HG03457 (cell line): ENCODE results near the gene BORA.
"Not testable (repeated sequence)": the region's sequence is repeated elsewhere in the genome, so short reads cannot be mapped to it uniquely, and the experiment has no call there.

Experiments used
- ATAC-seq: cut with Tn5 transposase; IDR thresholded peaks from one replicate; pipeline ENCODE4 v1.9.1; 2021; ENCODE audit warnings: moderate number of reproducible peaks; ENCODE audit not compliant: unreplicated experiment

BORA gene

GRCh38 chr13:72727417-72728289 is at the start of gene BORA, which contains the start of gene MZT1:
TSS of gene BORA (plus strand) at chr13:72727923. CDS start at chr13:72728941, 1,018 bp downstream.
TSS of gene MZT1 (minus strand) at chr13:72727629. CDS start at chr13:72727602, 27 bp downstream.
- peak; percentile 95 for ATAC-seq

DNA sequence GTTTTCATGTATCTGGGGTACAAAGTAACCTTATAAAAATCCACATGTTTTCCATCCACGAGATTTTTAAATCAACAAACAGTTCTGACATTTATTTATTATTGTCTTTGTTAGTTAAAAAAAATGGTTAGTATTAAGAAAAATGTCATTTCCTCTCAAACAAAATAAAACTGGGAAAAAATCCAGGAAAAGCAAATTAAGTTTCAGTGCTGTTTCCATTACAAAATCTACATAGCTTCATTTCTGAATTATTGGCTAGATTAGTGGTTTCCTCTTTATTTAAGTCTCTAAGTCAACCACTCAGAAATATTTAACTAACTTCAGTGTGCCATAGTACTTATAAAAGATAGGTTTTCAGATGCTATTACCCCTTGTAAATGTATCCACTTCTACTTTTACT is 49.4 kb upstream of the BORA start:
- no peak for ATAC-seq

DNA sequence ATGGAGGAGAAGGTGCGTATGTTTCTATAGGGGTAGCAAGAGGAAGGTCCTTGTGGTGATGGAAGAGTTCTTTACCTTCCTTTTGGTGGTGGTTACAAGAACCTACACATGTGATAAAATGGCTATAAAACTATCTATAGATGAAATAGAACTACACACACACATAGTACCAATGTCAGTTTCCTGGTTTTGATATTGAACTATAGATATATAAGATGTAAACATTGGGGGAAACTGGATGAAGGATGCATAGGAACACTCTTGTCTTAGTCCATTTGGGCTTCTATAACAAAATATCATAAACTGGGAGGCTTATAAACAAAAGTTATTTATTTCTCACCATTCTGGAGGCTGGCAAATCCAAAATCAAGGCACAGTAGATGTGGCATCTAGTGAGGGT is 47.4 kb upstream of the BORA start:
- no peak for ATAC-seq

GRCh38 chr13:72686766-72687165 is 41.0 kb upstream of the BORA start:
- ATAC-seq = no peak

DNA sequence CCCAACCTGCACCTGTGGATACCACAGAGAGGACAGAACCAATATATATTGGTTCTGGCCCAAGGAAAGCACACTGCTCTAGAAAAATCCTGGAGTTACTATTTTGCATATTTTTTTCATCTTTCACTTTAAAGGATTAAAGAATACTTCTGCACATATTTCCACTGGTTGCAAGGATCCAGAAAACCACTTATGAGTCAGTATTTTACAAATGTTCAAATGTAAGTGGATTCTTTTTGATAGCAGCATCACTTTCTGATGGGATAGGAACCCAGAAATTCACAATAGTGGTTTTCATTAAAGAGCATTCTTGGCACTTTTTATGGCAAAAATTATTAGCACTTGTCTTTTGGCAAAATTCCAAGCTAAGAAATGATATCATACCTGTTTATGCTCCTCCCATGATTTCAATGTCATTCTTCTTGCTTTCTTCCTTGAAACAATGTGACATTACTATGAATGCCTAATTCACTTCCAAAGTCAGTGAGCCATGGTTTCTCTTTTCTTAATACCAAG is 38.5 kb upstream of the BORA start:
- no peak for ATAC-seq

DNA sequence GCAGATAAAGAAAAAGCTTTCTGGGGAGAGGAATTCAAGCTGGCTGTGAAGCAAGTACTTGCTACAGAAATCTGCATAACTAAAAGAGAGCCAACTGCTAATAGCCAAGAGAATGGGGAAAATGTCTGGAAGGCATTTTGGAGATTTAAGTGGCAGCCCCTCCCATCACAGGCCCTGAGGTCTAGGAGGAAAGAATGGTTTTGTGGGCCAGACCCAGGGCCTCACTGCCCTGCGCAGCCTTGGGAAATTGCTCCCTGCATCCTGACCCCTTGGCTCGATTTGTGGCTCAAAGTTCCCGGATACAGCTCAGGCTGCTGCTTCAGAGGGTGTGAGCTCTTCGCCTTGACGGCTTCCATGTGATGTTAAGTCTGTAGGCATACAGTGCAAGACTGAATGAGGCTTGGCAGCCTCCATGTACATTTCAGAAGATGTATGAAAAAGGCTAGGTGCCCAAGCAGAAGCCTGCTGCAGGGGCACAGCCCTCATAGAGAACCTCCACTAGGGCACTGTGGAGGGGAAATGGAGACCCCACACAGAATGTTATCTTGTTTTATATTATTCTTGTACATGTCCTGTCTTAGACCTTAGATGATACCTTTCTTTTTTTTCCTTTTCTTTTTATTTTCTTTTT is 34.7 kb upstream of the BORA start:
- ATAC-seq = no peak

DNA sequence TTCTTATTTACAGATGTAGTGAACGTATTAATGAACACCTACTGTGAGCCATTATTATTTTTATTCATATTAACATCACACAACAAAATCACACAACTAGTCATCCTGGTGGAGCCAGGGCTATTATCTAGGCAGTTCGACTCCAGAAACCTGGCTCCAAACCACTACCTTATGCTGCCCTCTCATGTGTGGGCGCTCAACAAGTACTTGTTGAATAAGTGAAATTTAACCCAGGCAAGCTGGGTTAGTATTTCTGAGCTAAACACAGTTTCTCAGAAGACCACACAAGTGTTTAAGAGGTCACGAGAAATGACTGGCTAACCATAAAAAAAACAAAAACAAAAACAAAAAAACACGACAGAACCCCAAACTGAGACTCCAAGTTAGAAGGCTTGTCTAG is 33.9 kb upstream of the BORA start:
- ATAC-seq = no peak

DNA sequence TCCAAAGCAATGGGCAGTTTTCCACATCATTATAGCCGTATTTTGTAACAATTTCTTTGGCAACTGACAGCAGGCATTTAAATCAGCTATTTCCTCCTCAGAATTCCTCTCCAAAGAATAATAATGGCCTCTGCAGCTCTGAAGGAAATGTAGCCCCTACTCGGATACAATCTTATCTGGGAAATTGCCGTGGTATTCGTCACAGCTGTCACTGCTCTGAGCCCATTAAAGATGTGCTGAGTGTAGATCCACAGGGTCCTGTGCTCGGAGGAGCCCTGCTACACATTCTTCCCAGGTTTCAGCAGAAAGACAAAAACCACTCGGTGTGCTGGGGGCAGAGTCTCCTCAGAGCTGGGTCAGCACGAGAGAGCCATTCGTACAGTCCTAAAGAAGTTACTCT is 33.4 kb upstream of the BORA start:
- ATAC-seq = no peak

DNA sequence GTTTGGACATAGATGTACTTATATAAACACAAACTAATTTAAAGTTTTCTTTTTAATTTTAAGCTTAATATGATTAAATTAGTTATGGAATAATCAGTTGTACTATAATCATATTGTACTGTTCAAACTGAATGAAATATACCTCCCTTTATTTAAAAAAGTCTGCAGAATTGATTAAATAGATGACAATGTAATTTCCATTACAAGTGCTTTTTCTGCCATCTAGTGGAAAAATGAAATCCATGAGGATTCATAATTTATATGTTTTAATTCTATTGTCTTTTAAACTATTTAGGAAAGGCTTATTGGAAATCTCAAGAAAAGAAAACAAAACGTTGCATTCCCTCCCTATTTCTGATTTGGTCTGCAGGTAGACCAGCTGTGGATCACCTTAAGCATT is 31.1 kb upstream of the BORA start:
- ATAC-seq = no peak

- ATAC-seq = no peak
Measured at GRCh38 chr13:72698164-72698563, 29.6 kb upstream of the BORA start.

- no peak for ATAC-seq
Measured at GRCh38 chr13:72700509-72700908, 27.2 kb upstream of the BORA start.

DNA sequence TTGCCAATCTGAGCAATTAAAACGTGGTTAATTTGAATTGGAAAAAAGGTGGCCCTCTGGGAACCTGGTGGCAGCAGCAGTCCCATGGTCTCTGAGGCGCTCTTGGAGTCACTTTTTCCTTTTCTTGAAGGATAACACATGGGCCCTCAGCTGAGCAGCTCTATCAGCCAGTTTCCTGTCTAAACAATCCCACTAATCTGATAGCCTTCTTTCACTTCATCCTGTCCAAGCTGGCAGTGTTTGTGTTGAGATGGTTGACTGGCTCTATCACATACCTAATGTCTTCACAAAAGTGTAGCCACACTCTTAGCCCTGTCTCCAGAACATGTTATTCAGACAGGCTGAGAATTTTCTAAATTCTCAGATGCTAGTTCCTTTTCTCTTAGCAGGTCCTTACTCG is 10.9 kb upstream of the BORA start:
- ATAC-seq = no peak

DNA sequence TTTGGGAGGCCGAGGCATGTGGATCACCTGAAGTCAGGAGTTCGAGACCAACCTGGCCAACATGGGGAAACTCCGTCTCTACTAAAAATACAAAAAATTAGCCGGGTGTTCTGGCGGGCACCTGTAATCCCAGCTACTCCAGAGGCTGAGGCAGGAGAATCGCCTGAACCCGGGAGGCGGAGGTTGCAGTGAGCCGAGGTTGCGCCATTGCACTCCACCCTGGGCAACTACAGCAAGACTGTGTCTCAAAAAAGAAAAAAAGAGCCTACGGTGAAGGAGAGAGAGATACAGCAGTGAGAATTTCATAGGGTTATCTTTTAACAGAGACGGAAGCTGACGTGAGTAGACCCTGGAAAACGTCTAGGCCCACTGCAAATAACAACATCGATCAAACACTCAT is 1.5 kb upstream of the BORA start:
- not testable (repeated sequence) for ATAC-seq

DNA sequence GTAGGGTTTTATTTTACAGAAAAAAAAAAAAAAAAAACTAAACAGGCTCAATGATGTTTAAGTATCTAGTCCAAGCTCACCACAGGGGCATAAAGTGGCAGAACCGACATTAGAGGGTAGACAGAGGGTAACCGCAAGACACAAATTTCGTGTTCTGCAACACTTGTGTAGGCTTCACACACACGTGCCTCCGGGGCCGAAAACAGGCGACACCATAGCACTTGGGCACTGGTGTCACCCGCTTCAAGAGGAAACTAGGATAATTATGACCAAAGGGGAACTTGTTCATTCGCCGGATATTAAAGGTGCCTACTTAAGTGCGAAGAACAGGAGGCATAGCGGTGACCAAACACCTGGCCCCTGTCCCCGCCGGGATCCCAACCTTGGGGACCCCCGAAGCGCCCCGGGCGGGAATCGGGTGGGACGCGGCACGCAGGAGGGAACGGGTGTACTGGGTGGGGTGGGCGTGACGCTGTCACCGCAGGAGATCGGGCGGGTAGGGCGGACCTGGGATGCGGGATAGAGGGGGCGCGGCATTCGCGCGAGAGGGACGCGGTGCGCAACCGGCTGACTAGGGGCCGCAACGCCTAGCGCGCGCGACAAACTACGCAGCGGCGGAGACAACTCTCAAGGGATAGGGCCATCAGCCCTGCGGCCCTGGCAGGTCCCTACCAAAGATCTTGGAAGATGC is 852 bp upstream of the BORA start:
- ATAC-seq = peak; percentile 13

DNA sequence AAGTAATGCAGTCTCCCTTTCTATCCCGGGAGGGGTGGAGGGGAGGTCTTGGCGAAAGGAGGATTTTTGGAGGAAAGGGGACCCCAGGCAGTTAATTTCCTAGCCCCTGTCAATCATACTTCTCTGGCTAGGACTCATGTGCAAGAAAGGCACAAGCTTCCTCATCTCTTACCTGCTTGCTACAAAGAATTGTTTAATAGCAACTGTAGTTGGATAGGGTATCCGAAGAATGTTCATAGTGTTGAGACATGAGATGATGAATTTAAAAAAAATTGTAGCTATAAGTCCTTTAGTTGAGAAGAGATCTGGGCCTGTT is 525 bp downstream of the BORA start:
- no peak for ATAC-seq

DNA sequence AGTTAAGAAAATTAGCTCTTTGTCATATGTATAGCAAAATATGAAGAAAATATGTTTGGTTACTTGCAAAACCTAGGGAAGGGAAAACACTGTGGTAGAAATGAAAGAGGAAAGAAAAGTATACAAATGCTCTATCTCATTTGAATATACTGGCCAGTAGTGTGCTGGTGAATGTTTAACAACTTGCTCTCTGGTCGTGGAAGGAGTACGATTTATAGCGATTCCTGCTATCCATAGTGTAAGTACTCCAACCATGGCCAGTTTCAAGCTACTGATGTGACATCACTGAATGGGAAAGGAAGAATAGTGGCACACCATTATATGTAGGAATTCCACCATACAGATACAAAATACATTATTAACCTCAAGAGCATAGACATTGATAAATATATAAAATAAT is 9.3 kb downstream of the BORA start:
- ATAC-seq = no peak

DNA sequence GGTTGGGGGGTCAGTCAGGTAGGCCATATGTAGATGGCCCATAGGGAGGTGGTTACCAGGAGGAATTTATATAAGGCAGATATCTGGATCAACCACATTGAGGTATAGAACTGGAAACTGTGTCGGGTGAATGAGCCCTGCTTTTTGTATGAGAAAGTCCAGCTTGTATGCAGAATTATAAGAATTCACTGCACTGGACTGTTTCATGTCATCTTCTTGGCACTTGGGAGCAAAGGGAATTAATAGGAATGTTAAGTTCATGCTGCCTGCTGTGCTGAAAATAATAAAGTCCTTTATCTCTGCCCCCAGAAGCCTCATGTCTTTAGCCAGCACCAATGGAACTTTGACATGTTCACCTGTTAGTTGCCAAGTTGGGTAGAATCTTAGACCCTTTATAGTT is 12.3 kb downstream of the BORA start:
- no peak for ATAC-seq

- no peak for ATAC-seq
Measured at GRCh38 chr13:72745260-72745659, 17.5 kb downstream of the BORA start.

DNA sequence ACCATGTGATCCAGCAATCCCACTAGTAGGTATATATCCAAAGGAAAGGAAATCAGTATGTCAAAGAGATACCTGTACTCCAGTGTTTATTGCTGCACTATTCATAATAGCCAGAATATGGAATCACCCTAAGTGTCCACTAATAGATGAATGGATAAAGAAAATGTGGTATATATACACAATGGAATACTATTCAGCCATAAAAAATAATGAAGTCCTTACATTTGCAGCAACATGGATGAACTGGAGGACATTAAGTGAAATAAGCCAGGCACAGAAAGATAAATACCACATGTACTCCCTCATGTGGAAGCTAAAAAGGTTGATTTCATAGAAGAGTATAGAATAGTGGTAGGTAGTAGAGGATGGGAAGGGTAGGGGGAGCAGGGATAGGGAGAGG is 23.5 kb downstream of the BORA start:
- no peak for ATAC-seq

GRCh38 chr13:72754111-72754510 is 26.4 kb downstream of the BORA start:
- no peak for ATAC-seq

DNA sequence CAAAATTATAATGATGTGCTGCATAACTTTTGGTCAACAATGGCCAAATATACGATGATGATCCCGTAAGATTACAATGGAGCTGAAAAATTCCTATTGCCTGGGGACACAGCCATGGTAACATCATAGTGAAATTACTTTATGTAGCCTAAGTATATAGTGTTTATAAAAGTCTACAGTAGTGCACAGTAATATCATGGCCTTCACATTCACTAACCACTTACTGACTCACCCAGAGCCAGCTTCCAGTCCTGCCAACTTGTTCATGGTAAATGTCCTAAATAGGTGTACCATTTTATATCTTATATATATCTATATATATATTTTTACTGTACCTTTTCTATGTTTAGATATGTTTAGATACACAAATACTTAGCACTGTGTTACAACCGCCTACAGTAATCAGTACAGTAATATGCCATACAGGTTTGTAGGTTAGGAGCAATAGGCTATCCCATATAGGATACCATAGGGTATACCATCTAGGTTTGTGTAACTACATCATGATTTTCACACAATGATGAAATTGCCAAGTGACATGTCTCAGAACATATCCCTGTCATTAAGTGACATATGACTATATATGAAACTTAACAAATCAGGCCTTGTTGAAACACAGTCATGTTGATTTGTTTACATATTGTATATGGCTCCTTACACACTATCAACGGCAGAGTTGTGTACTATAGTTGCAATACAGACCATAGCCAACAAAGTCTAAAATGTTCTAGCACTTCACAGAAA is 30.2 kb downstream of the BORA start:
- ATAC-seq = no peak
